Activated T-helper 17 cell treated with anti-CD3 and anti-CD28 coated beads, Interleukin-2, amount 50 U/mL, for 72 hours (primary cell): ENCODE data around the gene CYP27B1. TPM values are rescaled to one million over a fixed set of nuclear protein-coding genes. Genes with fewer than 3 reads are reported as not detected.

ENCODE experiments used
- ATAC-seq: fragments of 150-1000 bp; cut with Tn5 transposase; replicated peaks from 2 replicates; pipeline ENCODE4 v1.10.0; 2021; ENCODE audit warnings: mild to moderate bottlenecking, moderate library complexity
- H3K27ac Mint-ChIP-seq: one replicate; pipeline ENCODE4 v1.8.0; 2022; ENCODE audit warnings: mixed read lengths
- H3K27me3 Mint-ChIP-seq: one replicate; pipeline ENCODE4 v1.8.0; 2022; ENCODE audit warnings: mixed read lengths
- H3K36me3 Mint-ChIP-seq: one replicate; pipeline ENCODE4 v1.8.0; 2022; ENCODE audit warnings: low read depth, mild to moderate bottlenecking, mixed read lengths
- H3K4me1 Mint-ChIP-seq: one replicate; pipeline ENCODE4 v1.8.0; 2022; ENCODE audit warnings: mixed read lengths
- H3K4me3 Mint-ChIP-seq: one replicate; pipeline ENCODE4 v1.8.0; 2022; ENCODE audit warnings: mild to moderate bottlenecking, mixed read lengths
- H3K9me3 Mint-ChIP-seq: one replicate; pipeline ENCODE4 v1.8.0; 2022; ENCODE audit warnings: mixed read lengths
- total RNA-seq, 2 donors: library from RNA; stranded (reverse); gene quantifications; one replicate each; pipeline ENCODE4 v1.2.3, GENCODE V29; 2022

CYP27B1 gene
- total RNA-seq, 2 donors from 2014 or later, result 14.4 to 14.7 TPM

- Mint-ChIP-seq H3K27ac (peak overlapping the region; percentile 67), H3K4me3 (peak overlapping the region; percentile 93), H3K36me3 (peaks cover 81% of the 10 kb centered on the region), H3K9me3 (no peaks in the 10 kb centered on the region), H3K27me3 (no peaks in the 10 kb centered on the region), H3K4me1 (peaks cover 23% of the 10 kb centered on the region)
- ATAC-seq, result peak; percentile 30
Measured at GRCh38 chr12:57765698-57766463, 997 bp downstream of the CYP27B1 start.

- ATAC-seq, result peak; percentile 80
- Mint-ChIP-seq H3K4me3 (peak overlapping the region; percentile 93), H3K36me3 (peaks cover 81% of the 10 kb centered on the region), H3K27ac (peak overlapping the region; percentile 67), H3K4me1 (peaks cover 15% of the 10 kb centered on the region), H3K9me3 (no peaks in the 10 kb centered on the region), H3K27me3 (no peaks in the 10 kb centered on the region)
Measured at GRCh38 chr12:57765003-57765697, 1.7 kb downstream of the CYP27B1 start.

- ATAC-seq, result peak; percentile 22
- Mint-ChIP-seq H3K4me1 (peaks cover 14% of the 10 kb centered on the region), H3K36me3 (peaks cover 81% of the 10 kb centered on the region), H3K27ac (peak overlapping the region; percentile 67), H3K9me3 (no peaks in the 10 kb centered on the region), H3K27me3 (no peaks in the 10 kb centered on the region), H3K4me3 (peak overlapping the region; percentile 93)
Measured at GRCh38 chr12:57764662-57765002, 2.2 kb downstream of the CYP27B1 start.

DNA sequence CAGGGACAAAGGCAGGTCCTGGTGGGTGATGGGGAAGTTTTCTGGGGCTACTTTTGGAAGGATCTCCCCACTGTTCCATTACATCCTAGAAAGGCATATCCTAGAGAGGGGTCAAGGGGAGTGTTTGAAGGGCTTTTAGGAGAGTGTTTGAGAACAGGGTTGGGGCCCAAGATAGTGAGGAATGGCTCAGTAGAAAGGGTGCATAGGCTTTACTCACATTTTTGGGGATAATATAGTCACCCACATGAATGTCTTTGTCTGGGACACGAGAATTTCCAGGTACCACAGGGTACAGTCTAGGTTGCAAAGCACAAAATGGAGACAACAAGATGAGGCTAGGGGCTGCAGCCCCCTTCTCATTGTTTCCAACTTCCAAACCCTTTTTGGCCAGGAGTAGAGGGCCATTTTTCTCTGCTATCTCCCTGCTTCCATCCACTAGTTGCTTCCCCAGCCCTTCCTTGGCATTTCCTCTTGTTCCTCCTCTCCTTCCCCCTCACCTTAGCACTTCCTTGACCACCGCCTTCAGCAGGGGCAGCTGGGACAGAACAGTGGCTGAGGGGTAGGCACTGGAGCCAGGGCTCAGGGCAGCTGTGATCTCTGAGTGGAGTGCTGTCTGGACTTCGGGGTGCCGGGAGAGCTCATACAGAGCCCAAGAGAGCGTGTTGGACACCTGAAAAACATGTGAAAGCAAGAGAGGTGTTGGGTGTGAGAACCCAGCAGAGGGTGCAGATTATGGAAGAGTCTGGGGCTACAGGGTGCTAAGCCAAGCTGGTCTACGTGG lies 2.8 kb downstream of the CYP27B1 start:
- peak overlapping the region; percentile 67 for H3K27ac Mint-ChIP-seq
- no peak for ATAC-seq

GRCh38 chr12:57762463-57762862 lies 4.4 kb downstream of the CYP27B1 start:
- H3K27me3 Mint-ChIP-seq, result no peaks in the 10 kb centered on the region
- no peak for ATAC-seq
- peaks cover 76% of the 10 kb centered on the region for H3K36me3 Mint-ChIP-seq
- H3K4me1 Mint-ChIP-seq, result peaks cover 19% of the 10 kb centered on the region
- H3K9me3 Mint-ChIP-seq, result no peaks in the 10 kb centered on the region
- H3K27ac Mint-ChIP-seq, result no peak overlapping the region
- H3K4me3 Mint-ChIP-seq, result no peak overlapping the region

More for the DNA sequence above, 2.8 kb downstream of the CYP27B1 start:
- Mint-ChIP-seq H3K4me3 (peak overlapping the region; percentile 93), H3K4me1 (peaks cover 19% of the 10 kb centered on the region), H3K9me3 (no peaks in the 10 kb centered on the region), H3K27me3 (no peaks in the 10 kb centered on the region), H3K36me3 (peaks cover 80% of the 10 kb centered on the region)

DNA sequence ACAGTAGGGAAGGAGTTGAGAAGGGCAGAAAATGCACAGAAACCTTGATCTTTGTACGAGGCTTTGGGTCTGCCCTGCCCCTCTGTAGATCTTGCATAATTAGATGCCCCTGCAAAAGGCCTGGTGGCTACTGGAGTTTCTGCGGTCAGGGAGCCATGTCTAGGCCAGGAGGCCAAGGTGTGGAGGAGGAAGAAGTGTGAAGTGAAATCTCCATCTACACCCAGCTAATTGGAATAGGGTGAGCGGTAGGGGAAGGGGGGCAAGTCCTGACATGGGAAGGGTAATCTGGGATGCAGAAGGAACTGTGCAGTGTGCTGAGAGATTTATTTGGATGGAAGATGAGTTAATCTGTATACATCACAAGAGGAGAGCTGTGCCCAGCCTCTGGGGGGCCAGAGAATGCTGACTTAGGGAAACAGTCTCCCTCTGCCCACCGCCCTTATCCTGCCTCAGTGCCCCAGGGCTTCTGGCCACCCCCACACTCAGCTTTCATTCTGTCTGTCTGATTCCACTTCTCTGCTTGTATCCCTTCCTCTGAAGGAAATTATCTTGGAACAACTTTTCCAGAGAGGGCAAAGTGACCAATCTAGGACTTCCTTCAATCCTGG lies 5.4 kb downstream of the CYP27B1 start:
- Mint-ChIP-seq H3K9me3 (no peaks in the 10 kb centered on the region), H3K4me1 (peaks cover 24% of the 10 kb centered on the region), H3K36me3 (peaks cover 83% of the 10 kb centered on the region), H3K4me3 (no peak overlapping the region), H3K27me3 (no peaks in the 10 kb centered on the region), H3K27ac (no peak overlapping the region)
- no peak for ATAC-seq

DNA sequence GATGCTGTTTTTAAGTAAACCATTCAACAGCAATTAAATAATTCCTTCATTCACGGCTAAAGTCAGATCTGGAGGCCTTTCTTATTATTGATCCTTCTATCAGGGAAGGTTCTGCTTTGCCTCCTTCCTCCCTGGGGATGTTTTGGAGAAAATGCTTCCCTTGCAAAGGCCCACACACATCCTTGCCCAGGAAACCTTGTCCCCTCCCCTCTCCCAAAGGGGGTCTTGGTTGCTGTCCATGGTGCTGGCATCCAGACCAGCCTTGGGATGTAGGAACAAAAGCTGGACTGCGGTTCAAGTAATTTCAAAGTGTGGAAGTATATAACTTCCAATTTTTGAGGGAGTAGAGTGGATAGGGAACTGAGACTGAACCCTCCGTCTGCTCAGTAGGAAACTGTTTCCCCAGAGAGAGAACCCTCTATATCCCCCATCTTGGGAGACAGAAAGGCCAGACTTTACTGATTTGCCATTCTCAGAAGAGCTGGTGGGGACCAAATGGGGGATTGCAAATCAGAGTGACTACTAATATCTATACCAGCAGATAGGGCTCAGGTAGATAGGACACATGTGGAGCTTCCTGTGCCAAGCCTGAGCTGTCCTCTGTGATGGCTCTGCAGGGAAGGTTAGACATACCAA lies 6.4 kb downstream of the CYP27B1 start:
- ATAC-seq, result no peak
- no peak overlapping the region for H3K27ac Mint-ChIP-seq
- peaks cover 29% of the 10 kb centered on the region for H3K4me1 Mint-ChIP-seq
- no peak overlapping the region for H3K4me3 Mint-ChIP-seq
- peaks cover 86% of the 10 kb centered on the region for H3K36me3 Mint-ChIP-seq
- H3K9me3 Mint-ChIP-seq, result no peaks in the 10 kb centered on the region
- no peaks in the 10 kb centered on the region for H3K27me3 Mint-ChIP-seq

- H3K27ac Mint-ChIP-seq, result no peak overlapping the region
- no peaks in the 10 kb centered on the region for H3K9me3 Mint-ChIP-seq
Measured at GRCh38 chr12:57759360-57759980, 7.4 kb downstream of the CYP27B1 start.

GRCh38 chr12:57758552-57759359 lies 8.1 kb downstream of the CYP27B1 start:
- Mint-ChIP-seq H3K27ac (no peak overlapping the region), H3K36me3 (peaks cover 69% of the 10 kb centered on the region), H3K4me3 (no peak overlapping the region), H3K9me3 (no peaks in the 10 kb centered on the region), H3K4me1 (peaks cover 34% of the 10 kb centered on the region), H3K27me3 (no peaks in the 10 kb centered on the region)
- no peak for ATAC-seq

More at GRCh38 chr12:57759360-57759980, 7.4 kb downstream of the CYP27B1 start:
- Mint-ChIP-seq H3K4me1 (peaks cover 33% of the 10 kb centered on the region), H3K27me3 (no peaks in the 10 kb centered on the region), H3K36me3 (peaks cover 76% of the 10 kb centered on the region), H3K4me3 (peak overlapping the region; percentile 9)
- peak; percentile 15 for ATAC-seq

DNA sequence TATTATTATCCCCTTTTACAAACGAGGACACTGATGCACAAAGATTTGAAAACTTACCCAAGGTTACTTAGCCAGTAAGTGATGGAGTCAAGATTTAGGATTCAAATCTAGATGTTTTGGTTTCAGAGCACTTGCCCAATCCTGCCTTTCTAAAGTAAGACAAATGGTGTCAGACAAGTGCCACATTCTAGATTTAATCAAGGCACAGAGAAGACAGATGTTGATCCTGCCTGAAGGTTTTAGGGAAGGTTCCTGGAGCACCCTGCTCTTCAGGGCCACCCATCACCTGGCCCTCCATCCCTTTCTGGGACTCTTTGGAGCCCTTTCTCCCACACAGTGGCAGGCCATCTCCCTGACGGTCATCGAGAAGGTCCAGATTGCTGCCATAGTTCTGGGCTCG lies 9.1 kb downstream of the CYP27B1 start:
- Mint-ChIP-seq H3K27me3 (no peaks in the 10 kb centered on the region), H3K4me1 (peaks cover 38% of the 10 kb centered on the region), H3K9me3 (no peaks in the 10 kb centered on the region), H3K27ac (no peak overlapping the region), H3K4me3 (no peak overlapping the region), H3K36me3 (peaks cover 59% of the 10 kb centered on the region)
- ATAC-seq, result no peak

DNA sequence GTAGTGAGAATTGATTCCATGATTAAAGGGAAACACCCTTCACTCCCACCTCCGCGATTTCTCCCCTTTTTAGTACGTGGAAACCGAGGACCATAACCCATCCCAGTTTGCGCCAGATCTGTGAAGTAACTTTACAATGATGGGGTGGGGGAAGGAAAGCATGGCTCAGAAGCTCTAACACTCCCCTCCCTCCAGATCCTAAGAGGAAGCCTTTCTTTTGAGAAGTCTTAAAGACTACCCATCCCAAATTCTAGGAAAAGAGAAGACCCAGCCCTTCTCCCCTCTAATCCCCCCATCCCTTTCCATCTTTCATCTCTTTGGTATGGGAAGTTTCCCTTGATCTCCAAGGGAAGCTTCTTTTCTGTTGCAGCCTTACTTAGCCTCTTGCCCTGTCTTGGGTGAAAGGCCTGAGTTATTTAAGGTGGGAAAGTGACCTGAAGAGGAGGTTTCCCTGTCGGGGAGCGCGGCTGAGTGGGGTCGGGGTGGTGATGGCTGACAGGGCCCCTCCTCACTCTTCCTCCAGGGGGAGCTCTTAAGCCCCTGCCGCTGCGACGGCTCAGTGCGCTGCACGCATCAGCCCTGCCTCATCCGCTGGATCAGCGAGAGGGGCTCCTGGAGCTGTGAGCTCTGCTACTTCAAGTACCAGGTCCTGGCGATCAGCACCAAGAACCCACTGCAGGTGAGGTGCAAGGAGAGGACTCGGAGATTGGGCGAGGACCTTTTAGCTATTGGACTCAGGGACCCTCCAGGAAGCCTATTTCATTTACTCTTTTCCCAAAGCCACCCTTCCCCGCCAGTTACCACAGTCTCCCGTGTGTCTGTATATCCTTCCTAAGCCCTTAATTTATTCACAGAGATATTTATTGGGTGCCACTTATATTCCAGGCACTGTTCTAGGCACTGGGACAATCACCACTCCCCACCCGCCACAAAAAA lies 10.2 kb downstream of the CYP27B1 start:
- peak overlapping the region; percentile 86 for H3K4me3 Mint-ChIP-seq

More for the DNA sequence above, 10.2 kb downstream of the CYP27B1 start:
- H3K27me3 Mint-ChIP-seq, result no peaks in the 10 kb centered on the region
- no peaks in the 10 kb centered on the region for H3K9me3 Mint-ChIP-seq
- H3K27ac Mint-ChIP-seq, result peak overlapping the region; percentile 75
- ATAC-seq, result peak; percentile 30
- H3K4me1 Mint-ChIP-seq, result peaks cover 44% of the 10 kb centered on the region
- peaks cover 60% of the 10 kb centered on the region for H3K36me3 Mint-ChIP-seq
